ENCODE results near the gene PEX5L. TPM values are rescaled to one million over a fixed set of nuclear protein-coding genes. Genes with fewer than 3 reads are reported as not detected.

PEX5L gene
- total RNA-seq, 1 experiment from 2014 or later, result 3.2 TPM

DNA sequence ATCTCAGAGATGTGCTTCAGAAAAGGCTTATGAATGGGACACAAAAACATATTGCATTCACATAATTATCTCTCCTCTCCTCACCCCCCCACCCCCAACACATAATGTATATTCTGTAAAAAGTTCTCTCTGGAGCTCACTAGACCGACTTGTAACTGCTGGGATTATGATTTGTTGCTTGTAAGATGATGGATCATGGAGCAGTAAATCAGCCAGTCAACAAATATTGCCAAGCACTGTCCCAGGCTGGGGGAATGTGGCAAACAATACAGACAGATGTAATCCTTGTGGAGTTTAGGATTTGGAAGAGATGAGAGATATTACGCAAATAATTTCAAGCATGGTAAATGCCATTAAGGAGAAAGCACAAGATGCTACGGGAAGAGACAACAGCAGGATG lies 114.8 kb downstream of the PEX5L start (continued):
- TF ChIP-seq PRDM15 (CRISPR knock-in tag; IDR thresholded peaks at IDR 0.05), result no peak
- no peak for TF ChIP-seq RELA (CRISPR knock-in tag; IDR thresholded peaks at IDR 0.05; ENCODE audit: borderline replicate concordance)
- no peak for TF ChIP-seq ZNF317 (CRISPR knock-in tag; IDR thresholded peaks at IDR 0.05; ENCODE audit: borderline replicate concordance, low read depth)
- TF ChIP-seq ETV6 (CRISPR knock-in tag; IDR thresholded peaks at IDR 0.05), result no peak
- no peak for TF ChIP-seq ZNF232 (CRISPR knock-in tag; IDR thresholded peaks at IDR 0.05)
- no peak for TF ChIP-seq NR3C1 (CRISPR knock-in tag; conservative IDR thresholded peaks at IDR 0.05; ENCODE audit: low read depth)
- no peak for TF ChIP-seq TP53 (CRISPR knock-in tag; IDR thresholded peaks at IDR 0.05)
- no peak for TF ChIP-seq HMGA2 (CRISPR knock-in tag; IDR thresholded peaks at IDR 0.05)
- no peak for TF ChIP-seq NFATC4 (CRISPR knock-in tag; IDR thresholded peaks at IDR 0.05)
- TF ChIP-seq CBFB (CRISPR knock-in tag; IDR thresholded peaks at IDR 0.05; ENCODE audit: low read depth), result no peak
- TF ChIP-seq SMAD3 (CRISPR knock-in tag; IDR thresholded peaks at IDR 0.05; ENCODE audit: borderline replicate concordance), result no peak

DNA sequence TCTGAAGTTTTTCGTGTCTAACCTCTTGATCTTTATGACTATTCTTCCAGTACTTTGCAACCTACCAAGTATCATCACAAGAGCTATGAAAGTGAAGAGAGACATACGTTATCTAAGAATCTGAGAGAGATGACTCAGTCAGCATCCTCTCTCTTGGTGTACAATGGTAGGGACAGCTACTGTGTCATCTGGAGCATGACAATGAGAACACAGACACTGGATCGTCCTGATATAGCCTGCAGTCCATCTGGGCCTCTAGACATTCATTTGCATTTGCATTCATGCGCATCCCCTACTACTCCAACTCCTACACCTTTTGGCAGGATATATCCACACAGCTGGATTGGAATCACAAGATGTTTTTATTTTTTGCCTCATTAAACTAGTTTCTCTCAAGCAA lies 115.2 kb downstream of the PEX5L start:
- no peak for TF ChIP-seq CREM (CRISPR knock-in tag; IDR thresholded peaks at IDR 0.05)
- no peak for TF ChIP-seq NR3C1 (CRISPR knock-in tag; conservative IDR thresholded peaks at IDR 0.05; ENCODE audit: low read depth)
- TF ChIP-seq NR2C2 (CRISPR knock-in tag; IDR thresholded peaks at IDR 0.05), result no peak
- no peak for TF ChIP-seq FOXK1 (CRISPR knock-in tag; IDR thresholded peaks at IDR 0.05)
- TF ChIP-seq, protein P1, sequence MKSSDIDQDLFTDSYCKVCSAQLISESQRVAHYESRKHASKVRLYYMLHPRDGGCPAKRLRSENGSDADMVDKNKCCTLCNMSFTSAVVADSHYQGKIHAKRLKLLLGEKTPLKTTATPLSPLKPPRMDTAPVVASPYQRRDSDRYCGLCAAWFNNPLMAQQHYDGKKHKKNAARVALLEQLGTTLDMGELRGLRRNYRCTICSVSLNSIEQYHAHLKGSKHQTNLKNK (CRISPR knock-in tag; IDR thresholded peaks at IDR 0.05), result no peak
- TF ChIP-seq, protein P2, sequence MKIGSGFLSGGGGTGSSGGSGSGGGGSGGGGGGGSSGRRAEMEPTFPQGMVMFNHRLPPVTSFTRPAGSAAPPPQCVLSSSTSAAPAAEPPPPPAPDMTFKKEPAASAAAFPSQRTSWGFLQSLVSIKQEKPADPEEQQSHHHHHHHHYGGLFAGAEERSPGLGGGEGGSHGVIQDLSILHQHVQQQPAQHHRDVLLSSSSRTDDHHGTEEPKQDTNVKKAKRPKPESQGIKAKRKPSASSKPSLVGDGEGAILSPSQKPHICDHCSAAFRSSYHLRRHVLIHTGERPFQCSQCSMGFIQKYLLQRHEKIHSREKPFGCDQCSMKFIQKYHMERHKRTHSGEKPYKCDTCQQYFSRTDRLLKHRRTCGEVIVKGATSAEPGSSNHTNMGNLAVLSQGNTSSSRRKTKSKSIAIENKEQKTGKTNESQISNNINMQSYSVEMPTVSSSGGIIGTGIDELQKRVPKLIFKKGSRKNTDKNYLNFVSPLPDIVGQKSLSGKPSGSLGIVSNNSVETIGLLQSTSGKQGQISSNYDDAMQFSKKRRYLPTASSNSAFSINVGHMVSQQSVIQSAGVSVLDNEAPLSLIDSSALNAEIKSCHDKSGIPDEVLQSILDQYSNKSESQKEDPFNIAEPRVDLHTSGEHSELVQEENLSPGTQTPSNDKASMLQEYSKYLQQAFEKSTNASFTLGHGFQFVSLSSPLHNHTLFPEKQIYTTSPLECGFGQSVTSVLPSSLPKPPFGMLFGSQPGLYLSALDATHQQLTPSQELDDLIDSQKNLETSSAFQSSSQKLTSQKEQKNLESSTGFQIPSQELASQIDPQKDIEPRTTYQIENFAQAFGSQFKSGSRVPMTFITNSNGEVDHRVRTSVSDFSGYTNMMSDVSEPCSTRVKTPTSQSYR (CRISPR knock-in tag; IDR thresholded peaks at IDR 0.05), result no peak
- TF ChIP-seq ATF3 (CRISPR knock-in tag; conservative IDR thresholded peaks at IDR 0.05), result no peak
- TF ChIP-seq CBFB (CRISPR knock-in tag; IDR thresholded peaks at IDR 0.05; ENCODE audit: low read depth), result no peak
- TF ChIP-seq, protein P3, sequence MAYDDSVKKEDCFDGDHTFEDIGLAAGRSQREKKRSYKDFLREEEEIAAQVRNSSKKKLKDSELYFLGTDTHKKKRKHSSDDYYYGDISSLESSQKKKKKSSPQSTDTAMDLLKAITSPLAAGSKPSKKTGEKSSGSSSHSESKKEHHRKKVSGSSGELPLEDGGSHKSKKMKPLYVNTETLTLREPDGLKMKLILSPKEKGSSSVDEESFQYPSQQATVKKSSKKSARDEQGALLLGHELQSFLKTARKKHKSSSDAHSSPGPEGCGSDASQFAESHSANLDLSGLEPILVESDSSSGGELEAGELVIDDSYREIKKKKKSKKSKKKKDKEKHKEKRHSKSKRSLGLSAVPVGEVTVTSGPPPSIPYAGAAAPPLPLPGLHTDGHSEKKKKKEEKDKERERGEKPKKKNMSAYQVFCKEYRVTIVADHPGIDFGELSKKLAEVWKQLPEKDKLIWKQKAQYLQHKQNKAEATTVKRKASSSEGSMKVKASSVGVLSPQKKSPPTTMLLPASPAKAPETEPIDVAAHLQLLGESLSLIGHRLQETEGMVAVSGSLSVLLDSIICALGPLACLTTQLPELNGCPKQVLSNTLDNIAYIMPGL (CRISPR knock-in tag; IDR thresholded peaks at IDR 0.05), result no peak
- TF ChIP-seq ZNF671 (CRISPR knock-in tag; IDR thresholded peaks at IDR 0.05), result no peak
- no peak for TF ChIP-seq ZNF232 (CRISPR knock-in tag; IDR thresholded peaks at IDR 0.05)
- no peak for TF ChIP-seq ZNF219 (CRISPR knock-in tag; IDR thresholded peaks at IDR 0.05; ENCODE audit: borderline replicate concordance)
- DNase-seq (ENCODE audit: low spot score), result no peak
- ChIA-PET POLR2A (interaction anchor here (1.1 kb wide), 1 partner anchor 28 kb away, joined by 8 read pairs; no protein-coding TSS in a partner anchor), CTCF (interaction anchor here (0.8 kb wide), 1 partner anchor 110 kb away, joined by 3 read pairs; no protein-coding TSS in a partner anchor)
- Mint-ChIP-seq H3K27me3 (ENCODE audit: low read depth) (no peaks in the 10 kb centered on the region), H3K27ac (no peak overlapping the region), H3K4me3 (no peak overlapping the region), H3K4me1 (peaks cover 22% of the 10 kb centered on the region), H3K9me3 (no peaks in the 10 kb centered on the region), H3K36me3 (no peaks in the 10 kb centered on the region)
- no peak for ATAC-seq

Data from WTC11 (cell line).